GM19455 (cell line): ENCODE data around the gene MGP.

Source experiments
- ATAC-seq: cut with Tn5 transposase; IDR thresholded peaks from one replicate; pipeline ENCODE4 v1.9.1; 2021; ENCODE audit not compliant: unreplicated experiment

MGP gene

DNA sequence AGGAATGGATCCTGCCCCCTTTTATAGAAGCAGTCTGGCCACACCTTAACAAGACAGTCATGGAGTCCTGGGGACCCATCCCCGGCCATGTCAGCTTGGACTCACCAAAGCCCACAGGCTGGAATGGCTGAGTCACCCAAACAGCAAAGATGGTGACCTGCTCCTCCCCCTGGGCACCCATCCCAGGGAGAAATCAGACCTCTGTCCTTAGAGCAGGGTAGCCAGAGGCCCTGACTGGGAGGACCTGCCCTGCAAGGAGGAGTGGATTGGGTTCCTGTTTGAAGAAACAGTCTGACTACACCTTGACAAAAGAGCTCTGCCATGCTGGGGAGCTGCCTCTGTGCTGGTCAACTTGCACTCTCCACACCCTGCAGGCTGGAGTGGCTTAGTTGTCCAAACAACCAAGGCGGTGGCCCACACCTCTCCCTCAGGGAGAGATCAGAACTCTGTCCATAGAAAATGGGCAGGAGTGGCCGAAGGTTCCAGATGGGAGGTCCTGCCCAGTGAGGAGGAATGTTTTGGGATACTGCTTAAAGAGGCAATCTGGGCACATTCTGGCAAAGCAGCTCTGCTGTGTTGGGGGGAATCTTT, 16.6 kb downstream of the MGP start:
- no peak for ATAC-seq

DNA sequence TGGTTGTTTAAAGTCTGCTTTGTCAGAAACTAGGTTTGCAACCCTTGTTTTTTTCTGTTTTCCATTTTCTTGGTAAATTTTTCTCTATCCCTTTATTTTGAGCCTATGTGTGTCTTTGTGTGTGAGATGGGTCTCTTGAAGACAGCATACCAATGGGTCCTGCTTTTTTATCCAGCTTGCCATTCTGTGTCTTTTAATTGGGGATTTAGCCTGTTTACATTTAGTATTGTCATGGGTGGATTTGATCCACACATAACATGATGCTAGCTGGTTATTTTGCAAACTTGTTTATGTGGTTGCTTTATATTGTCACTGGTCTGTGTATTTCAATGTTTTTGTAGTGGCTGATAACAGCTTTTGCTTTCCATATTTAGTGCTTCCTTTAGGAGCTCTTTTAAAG, 25.2 kb downstream of the MGP start:
- no peak for ATAC-seq

DNA sequence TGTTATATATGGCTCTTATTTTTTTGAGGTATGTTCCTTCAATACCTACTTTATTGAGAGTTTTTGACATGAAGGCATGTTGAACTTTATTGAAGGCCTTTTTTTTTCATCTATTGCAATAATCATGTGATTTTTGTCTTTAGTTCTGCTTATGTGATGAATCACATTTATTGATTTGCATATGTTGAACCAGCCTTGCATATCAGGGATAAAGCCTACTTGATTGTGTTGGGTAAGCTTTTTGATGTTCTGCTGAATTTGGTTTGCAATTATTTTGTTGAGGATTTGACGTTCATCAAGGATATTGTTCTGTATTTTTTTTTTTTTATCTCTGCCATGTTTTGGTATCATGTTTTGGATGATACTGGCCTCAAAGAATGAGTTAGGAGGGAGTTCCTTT, 27.1 kb downstream of the MGP start:
- ATAC-seq, result no peak

DNA sequence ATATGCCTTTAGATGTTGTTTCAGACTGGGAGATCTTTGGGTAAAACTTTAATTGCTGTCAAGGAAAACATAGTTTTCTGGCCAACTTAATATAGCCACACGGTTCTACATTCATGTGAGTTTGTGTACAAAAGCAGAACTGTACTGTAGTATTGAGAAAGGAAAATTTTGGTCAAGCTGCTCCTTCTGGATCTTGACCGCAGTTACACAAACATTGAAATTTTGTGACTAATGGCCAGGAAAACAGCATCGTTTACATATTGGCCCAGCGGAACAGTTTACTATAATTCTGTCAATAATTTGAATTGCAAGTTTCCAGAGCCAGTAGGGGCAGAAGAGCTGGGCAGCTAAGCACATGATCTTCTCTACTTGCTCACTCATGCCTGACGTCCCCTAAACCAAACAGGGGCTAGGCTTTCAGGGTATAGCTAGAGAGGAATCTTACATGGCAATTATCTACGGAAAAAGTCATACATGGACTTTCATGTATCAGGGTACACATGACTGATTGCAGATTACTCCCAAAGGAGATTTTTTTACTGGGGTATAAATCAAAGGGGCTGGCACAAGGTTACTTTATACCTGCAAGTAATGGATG, 31.0 kb downstream of the MGP start:
- ATAC-seq, result no peak

DNA sequence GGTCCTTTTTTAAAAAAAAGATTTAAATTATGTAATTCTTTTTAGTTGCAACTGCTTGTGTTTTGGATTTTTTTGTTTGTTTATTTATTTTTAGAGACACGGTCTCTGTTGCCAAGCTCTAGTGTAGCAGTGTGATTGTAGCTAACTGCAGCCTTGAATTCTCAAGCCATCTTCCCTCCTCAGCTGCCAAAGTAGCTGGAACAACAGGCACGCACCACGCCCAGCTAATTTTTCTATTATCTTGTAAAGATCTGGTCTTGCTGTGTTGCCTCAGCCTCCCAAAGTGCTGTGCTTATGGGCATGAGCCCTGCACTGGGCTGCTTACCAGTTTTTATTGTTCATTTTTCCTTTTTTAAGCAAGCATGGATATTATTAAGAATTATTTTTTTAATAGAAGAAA, 31.7 kb downstream of the MGP start:
- no peak for ATAC-seq

DNA sequence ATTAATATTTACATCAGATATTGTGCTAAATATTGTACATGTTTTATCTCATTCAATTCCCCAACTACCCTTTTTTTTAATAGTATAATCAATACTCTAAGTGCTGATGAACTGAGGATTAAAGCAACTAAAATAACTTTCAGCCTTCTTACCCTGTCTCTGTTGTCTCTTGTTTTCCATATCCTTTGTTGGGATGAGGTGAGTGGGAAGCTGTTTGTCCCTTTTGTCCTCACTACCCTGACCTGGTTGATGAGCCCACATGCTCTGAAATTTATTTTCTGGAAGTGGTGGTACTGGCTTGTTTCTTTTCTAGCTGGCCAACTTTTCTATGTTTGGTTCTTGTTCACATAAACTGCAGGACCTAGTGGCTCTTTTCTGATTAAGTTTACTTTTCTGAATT, 32.8 kb downstream of the MGP start:
- no peak for ATAC-seq

DNA sequence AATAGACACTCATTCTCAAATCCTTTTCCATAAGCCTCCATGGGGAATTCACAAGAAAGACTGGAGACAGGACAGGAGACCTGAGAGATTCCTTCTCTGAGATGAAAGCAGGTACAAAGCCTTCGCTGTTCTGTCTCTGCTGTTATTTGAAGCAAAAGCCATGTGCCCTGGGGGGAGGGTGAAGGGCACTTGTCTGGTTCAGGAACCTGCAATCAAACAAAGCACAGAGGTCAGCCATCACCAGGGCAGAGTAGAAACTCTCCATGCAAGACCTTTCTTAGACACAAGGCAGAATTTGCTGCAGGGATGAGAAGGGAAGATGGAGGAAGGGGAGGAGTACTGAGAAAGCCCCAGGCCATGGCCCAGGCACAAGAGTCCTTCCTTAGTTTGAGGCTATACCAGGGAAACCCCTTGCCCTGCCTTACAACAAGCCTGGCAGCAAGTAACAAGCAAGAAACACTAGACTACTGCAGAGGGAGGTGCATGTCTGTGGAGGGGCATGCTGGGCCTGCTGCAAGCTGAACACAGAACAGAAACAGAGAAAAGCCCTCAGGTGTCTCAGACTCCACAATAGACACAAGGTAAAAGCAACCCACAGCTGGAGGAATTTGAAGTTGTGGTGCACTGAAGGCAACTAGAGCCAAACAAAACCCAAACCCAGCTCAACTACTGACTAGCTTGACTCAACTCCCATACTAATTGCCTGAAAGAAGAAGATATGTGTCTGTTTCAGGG, 34.6 kb downstream of the MGP start:
- ATAC-seq, result peak; percentile 83

DNA sequence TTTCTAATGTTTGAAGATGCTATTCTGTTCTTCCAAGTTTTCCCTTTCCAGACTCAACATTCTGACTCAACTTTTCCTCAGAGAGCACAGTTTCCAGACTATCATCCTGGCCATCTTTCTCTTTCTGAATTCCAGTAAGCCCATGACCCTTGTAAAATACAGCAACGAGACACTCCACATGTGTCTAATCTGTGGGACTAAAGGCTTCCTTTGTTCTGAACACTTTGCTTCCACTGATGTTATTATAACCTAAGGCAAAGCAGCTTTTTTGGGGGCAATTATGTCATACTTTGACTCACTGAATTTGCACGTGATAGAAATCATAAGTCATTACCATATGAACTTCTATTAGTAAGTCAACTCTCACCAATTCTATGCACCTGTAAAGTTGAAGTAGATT, 36.0 kb downstream of the MGP start:
- no peak for ATAC-seq

DNA sequence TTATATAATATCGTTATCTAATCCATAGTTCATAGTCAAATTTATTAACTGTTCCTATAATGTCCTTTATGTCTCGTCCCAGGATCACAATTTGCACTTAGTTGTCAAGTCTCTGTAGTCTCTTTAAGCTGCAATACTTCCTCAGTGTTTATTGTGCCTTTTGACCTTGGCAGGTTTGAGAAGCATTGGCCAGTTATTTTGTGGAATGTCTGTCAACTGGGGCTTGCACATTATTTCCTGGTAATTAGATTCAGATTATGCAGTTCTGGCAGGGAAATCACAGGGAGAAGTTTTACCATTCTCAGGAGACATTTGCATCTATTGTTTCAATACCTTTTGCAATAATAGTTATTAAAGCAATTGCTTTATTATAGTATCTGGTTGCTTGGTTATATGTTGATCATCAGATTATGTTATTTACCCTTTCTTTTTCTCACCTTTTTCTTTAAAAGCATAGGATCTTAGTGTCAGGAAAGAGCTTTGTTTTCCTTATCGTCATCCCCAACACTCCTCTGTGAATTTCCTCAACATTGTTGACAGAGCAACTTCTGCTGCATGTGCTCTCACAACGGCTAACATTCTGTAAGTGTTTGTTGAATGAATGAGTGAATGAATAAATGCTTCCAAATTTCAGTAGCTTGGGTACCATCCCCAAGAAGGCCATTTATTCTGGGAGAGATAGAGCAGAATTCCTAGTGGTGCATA, 38.6 kb downstream of the MGP start:
- ATAC-seq, result no peak

DNA sequence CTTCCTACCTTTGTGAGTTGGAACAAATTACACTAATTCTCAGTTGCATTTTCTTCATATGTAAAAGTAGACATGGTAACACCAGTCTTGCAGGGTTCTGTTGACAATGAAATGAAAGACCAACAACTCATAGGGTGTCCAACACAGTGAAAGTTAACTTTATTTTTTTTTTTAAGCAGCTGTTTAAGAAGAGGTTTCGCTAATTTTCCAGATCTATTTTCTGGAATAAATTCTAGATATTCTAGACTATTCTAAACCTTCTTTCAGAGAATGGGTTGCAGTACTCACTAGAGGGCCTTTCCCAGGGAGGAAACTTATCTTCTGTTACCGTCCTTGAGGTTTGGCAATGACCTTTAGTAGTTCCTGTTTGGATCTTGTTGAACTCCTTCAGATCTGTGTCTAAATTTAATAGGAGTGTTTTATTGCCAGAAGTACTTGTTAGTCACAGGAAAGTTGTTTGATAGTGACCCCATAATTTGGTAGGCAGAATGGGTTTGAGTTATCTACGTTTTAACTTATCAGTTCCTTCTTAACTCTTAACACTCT, 39.5 kb downstream of the MGP start:
- ATAC-seq, result no peak

DNA sequence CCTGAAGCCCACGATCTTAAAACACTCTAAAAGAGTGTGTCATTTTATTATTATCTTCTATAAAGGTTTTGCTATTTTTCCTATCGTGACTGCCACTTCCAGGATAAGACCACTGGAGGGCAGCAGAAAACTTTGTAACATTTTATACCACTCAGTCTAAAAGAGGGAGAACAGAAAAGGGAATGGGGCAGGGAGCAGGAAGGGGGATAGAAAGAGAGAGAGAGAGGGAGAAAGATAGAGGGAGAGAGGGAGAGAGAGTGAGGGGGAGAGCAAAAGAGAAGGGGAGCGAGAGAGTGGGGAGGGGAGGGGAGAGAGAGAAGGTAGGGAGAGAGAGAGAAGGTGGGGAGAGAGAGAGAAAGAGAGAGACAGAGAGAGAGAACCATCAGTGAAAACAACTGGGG, 40.3 kb downstream of the MGP start:
- no peak for ATAC-seq

DNA sequence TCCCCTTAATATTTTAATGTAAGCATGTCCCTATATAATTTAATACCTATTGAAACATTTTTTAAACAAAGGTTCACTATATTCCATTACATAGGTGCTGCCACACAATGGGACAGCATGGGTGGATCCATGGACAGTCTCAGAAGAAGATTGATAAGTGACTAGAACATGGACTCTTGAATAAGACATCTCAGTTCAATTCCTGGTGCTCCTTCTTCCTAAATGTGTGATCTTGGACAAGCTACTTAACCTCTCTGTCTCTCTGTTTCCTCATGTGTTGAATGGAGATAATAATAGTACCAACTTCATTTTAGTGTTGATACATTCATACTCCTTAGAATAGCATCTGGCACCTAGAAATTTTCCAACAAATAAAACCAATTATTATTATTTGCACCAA, 41.3 kb downstream of the MGP start:
- ATAC-seq, result no peak

DNA sequence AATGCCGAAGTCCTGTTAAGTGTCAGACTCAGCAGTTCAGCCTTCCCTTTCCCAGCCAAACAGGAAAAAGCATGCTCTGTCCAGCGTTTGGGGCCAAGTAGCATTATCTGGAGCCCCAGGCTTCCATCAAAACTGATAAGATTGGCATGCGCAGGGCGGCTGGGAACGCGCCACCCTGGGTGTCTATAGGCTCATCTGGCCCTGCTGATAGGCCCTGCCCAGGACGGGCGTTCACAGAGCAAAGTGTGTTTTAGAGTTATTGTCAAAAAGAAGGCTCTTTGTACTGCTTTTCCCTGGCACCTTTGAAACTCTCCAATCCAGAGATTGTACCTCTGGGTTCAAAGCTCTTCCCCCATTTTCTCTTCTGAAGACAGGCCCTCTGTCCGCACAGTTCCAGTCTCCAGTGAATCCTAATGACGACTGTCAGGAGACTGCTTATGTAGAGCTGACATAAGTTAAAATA, 42.2 kb downstream of the MGP start, which contains the start of gene ART4:
Gene ART4, minus strand, starts transcription at position 102 of the 463 bp plus-strand sequence. CDS start 413 bp downstream, outside the sequence.
- no peak for ATAC-seq

DNA sequence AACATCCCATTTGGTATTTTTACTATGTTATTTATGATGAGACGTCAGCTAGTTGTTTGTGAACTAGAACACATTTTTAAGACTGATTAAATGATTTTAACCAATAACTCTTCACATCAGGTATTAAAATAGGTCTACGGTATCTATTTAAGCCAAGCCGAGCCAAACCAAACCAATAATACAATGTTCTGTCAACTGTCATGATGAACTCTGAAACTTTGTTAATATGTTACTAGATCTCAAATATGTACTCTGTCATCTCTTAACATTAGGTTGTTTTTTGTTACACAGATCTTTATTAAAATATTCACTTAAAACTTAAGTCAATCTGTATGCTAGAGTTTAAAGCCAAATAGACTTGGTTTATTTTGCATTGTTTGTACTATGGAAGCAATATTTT, 43.3 kb downstream of the MGP start:
- ATAC-seq, result no peak

DNA sequence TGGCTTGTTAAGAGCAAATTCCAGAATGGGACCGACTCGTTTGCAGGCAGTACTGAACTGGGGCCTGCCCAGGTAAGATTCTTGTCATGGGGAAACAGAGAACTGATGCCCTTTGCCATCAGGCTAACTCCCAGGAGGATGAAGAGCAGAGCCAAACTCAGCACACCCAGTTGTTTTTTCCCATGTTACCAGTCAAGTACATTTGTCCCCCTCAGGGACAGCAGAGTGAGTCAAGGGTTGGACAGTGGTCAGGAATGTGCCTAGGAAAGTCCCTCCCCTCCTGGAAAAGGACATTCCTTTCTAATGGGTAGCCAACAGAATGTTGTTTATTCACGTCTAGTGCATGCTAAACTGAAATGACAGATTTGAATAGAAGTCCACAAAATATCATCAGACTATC, 43.9 kb downstream of the MGP start:
- no peak for ATAC-seq

DNA sequence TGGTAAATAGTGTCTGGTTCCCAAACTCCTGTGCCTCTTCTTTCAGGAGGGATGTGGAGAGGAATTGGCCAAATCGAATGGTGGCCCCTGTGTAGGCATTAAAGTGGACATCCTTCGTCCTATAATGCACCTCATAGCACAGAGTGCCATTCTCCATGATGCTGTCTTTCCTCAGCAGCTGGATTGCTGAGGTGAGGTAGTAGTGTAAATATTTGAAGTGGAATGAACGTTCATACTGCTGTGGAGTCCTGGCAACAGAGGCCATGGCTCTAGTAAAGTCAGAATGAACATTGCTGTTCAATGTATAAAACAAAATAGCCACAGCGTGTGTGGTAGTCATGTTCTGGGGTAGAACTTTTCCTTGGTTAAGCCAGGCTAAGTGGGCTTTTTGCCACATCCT, 45.0 kb downstream of the MGP start:
- ATAC-seq, result no peak

DNA sequence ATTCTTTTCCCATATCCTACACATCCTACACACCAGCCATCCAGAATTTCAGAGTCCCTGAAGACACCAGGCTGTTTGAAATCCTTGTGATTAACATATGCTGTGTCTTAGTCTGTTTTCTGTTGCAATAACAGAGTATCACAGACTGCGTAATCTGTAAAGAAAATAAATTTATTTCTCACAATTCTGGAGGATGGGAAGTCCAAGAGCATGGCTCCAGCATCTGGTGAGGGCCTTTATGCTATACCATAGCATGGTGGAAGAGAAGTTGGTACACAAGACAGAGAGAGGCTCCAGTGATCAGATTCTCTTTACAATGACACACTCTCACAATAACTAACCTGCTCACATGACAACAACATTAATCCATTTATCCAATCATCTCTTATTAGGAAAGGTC, 46.4 kb downstream of the MGP start:
- ATAC-seq, result no peak

DNA sequence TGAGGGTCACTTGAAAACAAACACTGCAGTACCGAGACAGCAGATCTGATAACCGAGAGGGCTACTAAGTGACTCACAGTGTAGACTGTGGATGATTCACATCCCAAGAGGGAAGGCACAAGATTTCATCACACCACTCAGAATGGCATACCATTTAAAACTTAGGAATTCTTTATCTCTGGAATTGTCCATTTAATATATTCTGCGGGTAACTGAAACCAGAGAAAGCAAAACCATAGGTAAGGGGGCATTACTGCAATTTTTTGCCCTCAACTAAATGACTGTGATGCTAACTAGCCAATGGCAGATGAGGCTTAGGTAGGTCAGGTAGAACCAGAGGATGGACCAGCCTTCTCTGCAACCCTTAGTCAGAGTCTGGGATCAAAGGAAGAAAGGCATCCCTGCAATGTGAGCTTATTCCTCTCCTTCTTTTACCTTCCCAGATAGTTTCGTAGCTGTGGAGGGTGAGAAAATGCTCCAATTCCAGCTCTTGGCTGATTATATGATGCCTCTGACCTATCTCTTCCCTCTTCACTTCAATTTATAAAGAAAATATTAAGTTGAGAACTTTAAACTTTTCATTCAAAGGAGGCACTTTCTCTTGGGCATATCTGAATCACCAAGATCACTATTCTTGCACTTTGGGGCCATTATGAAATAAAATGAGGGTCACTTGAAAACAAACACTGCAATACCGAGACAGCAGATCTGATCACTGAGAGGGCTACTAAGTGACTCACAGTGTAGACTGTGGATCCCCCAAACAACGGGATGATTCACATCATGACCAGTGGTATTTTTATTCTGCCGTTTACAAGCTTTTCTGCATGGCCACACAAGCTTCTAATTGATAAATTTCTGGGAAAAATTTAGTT, 49.1 kb downstream of the MGP start:
- ATAC-seq, result no peak

DNA sequence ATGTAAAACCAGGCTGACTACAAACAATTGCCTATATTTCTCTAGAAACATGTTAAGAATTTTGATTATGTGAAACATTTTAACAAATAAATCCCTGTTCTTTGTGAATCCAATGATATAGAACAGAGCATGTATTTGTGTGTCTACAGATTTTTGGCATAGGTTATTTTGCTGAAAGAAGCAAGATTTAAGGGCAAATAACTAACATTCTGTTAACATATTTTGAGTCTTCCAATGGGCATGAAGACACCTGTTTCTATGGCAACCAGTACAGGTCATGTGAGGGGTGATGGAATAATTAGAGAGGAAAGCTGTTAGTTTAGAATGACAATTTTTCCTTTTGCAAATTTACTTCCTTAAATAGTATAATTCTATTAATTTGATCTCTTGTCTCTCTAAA, 51.1 kb downstream of the MGP start:
- ATAC-seq, result no peak

DNA sequence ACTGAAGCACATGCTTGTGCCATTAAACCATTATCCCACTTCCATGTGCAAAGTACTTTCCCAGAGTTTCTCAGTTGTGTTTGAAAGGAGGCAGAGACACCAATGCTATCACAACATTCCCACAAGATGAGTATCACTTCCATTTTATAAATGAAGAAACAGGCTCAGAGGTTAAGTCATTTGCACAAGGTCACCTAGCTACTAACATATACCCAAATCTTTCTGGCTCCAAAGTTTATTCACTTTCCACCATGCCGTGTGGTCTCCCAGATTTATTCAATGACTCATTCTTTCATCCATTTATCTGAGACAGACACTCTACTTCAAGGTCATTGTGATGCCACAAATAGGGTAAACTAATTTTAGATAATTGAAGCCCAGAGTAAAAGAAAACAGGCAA, 51.7 kb downstream of the MGP start:
- ATAC-seq, result no peak

DNA sequence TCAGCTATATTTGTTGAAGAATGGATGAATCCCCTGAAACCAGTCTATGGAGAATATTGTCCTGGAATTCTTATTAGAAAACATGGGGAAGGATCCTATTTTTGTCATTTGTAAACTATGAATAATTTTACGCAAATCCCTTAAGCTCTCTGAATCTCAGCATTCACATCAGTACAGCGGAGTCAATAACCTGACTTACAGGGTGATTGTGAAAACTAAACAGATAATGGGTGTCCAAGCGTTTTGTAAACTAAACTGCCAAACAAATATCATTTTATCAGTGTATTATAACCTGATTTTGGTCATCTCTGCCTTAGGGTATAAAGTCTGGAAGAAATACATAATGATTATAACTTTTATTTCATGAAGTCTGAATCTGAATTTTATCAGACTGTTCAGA, 52.3 kb downstream of the MGP start:
- no peak for ATAC-seq
